Spinal cord (tissue), 10 donors: Measurements from ENCODE around the gene CDK18. TPM values are rescaled to one million over a fixed set of nuclear protein-coding genes. Genes with fewer than 3 reads are reported as not detected.
A peak's percentile ranks its signal among the peaks of the same experiment; 100 is the strongest.

Experiments
- DNase-seq, 6 donors: peaks; one replicate each; pipeline versions ENCODE4 v3.0.0 to v3.0.0-alpha.2; 2013 to 2015; ENCODE audit warnings: low spot score in 6 of 6, low read depth in 4 of 6
- H3K27ac ChIP-seq: one replicate; pipeline ENCODE4 v1.5.1; 2013; ENCODE audit warnings: low read depth, low read length, control low read depth
- H3K27me3 ChIP-seq: one replicate; pipeline ENCODE4 v1.6.1; 2013; ENCODE audit warnings: low read length; ENCODE audit not compliant: control insufficient read depth, insufficient read depth
- H3K36me3 ChIP-seq: one replicate; pipeline ENCODE4 v1.6.1; 2013; ENCODE audit warnings: low read length; ENCODE audit not compliant: control insufficient read depth, insufficient read depth
- H3K4me1 ChIP-seq: one replicate; pipeline ENCODE4 v1.6.1; 2013; ENCODE audit warnings: low read length; ENCODE audit not compliant: control insufficient read depth, insufficient read depth
- H3K4me3 ChIP-seq: one replicate; pipeline ENCODE4 v1.5.1; 2013; ENCODE audit warnings: low read depth, low read length, control low read depth
- H3K9me3 ChIP-seq: one replicate; pipeline ENCODE4 v1.6.1; 2013; ENCODE audit warnings: low read length; ENCODE audit not compliant: control insufficient read depth, insufficient read depth
- WGBS: methylation state at CpG from one replicate; pipeline ENCODE4 v1.1.5; 2013; ENCODE audit warnings: missing lambda C conversion rate; ENCODE audit not compliant: insufficient coverage; 5-methylcytosine and 5-hydroxymethylcytosine counted together
- long read RNA-seq, 4 donors: transcript quantifications; one replicate each; lab custom pipeline, GENCODE V29; 2026
- polyA plus RNA-seq, 2 donors: library from polyadenylated mRNA; unstranded; fragments of 120-200 nt; gene quantifications; one replicate each; pipeline ENCODE4 v1.2.1, GENCODE V29; 2013; ENCODE audit not compliant: insufficient read length in 2 of 2
- total RNA-seq, 2 donors: library from RNA; depleted of rRNA in 1 of 2; stranded (reverse); fragments of 120-200 nt in 1 of 2; fragments of >200 nt in 1 of 2; gene quantifications; one replicate each; pipeline versions ENCODE4 v1.2.3 to v1.2.4, GENCODE V29; 2013 to 2014
- donor health status: healthy.

CDK18 gene
- total RNA-seq (10 to 100 TPM; 11.6 to 14.0 TPM), polyA plus RNA-seq (100 to 1,000 TPM; 118 to 139 TPM)
- long read RNA-seq, donor 1, partial matches to known transcripts = 0 of 6 reads
- long read RNA-seq, donor 1, other reads (novel, unspliced or antisense) = 0 of 6 reads
- long read RNA-seq, donor 2, partial matches to known transcripts = 0 of 7 reads
- long read RNA-seq, donor 2, other reads (novel, unspliced or antisense) = 0 of 7 reads
- long read RNA-seq, donor 3, partial matches to known transcripts = 0 of 2 reads
- long read RNA-seq, donor 3, other reads (novel, unspliced or antisense) = 0 of 2 reads
- long read RNA-seq, donor 4, partial matches to known transcripts = 0 of 4 reads
- long read RNA-seq, donor 4, other reads (novel, unspliced or antisense) = 0 of 4 reads

GRCh38 chr1:205504311-205505075, at the start of gene CDK18:
TSS of gene CDK18 (plus strand) at chr1:205504669. CDS start at chr1:205523168, 18,499 bp downstream.
- Histone ChIP-seq H3K4me3 (peak within 1 kb of the TSS; percentile 57), H3K27me3 (peaks cover 5% of the 10 kb centered on the region), H3K9me3 (no peaks in the 10 kb centered on the region), H3K27ac (peak within 1 kb of the TSS; percentile 21), H3K36me3 (no peaks in the 10 kb centered on the region), H3K4me1 (peaks cover 51% of the 10 kb centered on the region)
- WGBS = 3% methylated on average over 35 of the region's 42 CpGs
- DNase-seq = peak in 2 of 6 donors; percentile 71 to 81

- no peak overlapping the region for H3K27ac ChIP-seq
- whole genome bisulfite sequencing = 33% methylated on average over 6 of the region's 6 CpGs
- peaks cover 60% of the 10 kb centered on the region for H3K4me1 ChIP-seq
- H3K4me3 ChIP-seq = peak overlapping the region; percentile 38
- peak in 2 of 6 donors; percentile 34 to 43 for DNase-seq
- peaks cover 8% of the 10 kb centered on the region for H3K36me3 ChIP-seq
- peaks cover 53% of the 10 kb centered on the region for H3K27me3 ChIP-seq
- H3K9me3 ChIP-seq = no peaks in the 10 kb centered on the region
Observed at GRCh38 chr1:205454903-205455335, 49.5 kb upstream of the CDK18 start.

GRCh38 chr1:205455581-205456382, 48.7 kb upstream of the CDK18 start, which contains the start of gene BLACAT1:
TSS of gene BLACAT1 (minus strand) at chr1:205456045.
- WGBS = 1% methylated on average over 49 of the region's 53 CpGs

GRCh38 chr1:205456383-205456867, 48.0 kb upstream of the CDK18 start:
- no peak overlapping the region for H3K27ac ChIP-seq
- H3K27me3 ChIP-seq = peaks cover 49% of the 10 kb centered on the region

More at GRCh38 chr1:205455581-205456382, 48.7 kb upstream of the CDK18 start, which contains the start of gene BLACAT1:
- H3K36me3 ChIP-seq = peaks cover 8% of the 10 kb centered on the region
- H3K4me1 ChIP-seq = peaks cover 53% of the 10 kb centered on the region
- peak within 1 kb of the TSS; percentile 38 for H3K4me3 ChIP-seq
- DNase-seq = peak in 1 of 6 donors; percentile 86
- H3K27ac ChIP-seq = no peak within 1 kb of the TSS
- peaks cover 53% of the 10 kb centered on the region for H3K27me3 ChIP-seq
- no peaks in the 10 kb centered on the region for H3K9me3 ChIP-seq

GRCh38 chr1:205456868-205457745, 47.4 kb upstream of the CDK18 start:
- H3K36me3 ChIP-seq = peaks cover 6% of the 10 kb centered on the region
- peaks cover 48% of the 10 kb centered on the region for H3K27me3 ChIP-seq
- H3K4me1 ChIP-seq = peaks cover 42% of the 10 kb centered on the region
- peak in 3 of 6 donors; percentile 57 to 97 (median 91) for DNase-seq
- H3K27ac ChIP-seq = no peak overlapping the region
- under 1% methylated on average over 36 of the region's 74 CpGs for WGBS
- no peaks in the 10 kb centered on the region for H3K9me3 ChIP-seq
- H3K4me3 ChIP-seq = peak overlapping the region; percentile 38

More at GRCh38 chr1:205456383-205456867, 48.0 kb upstream of the CDK18 start:
- peaks cover 47% of the 10 kb centered on the region for H3K4me1 ChIP-seq
- 0% methylated on average over 47 of the region's 47 CpGs for WGBS
- peak overlapping the region; percentile 38 for H3K4me3 ChIP-seq
- peak in 2 of 6 donors; percentile 69 to 75 for DNase-seq
- peaks cover 6% of the 10 kb centered on the region for H3K36me3 ChIP-seq
- H3K9me3 ChIP-seq = no peaks in the 10 kb centered on the region

GRCh38 chr1:205458777-205459566, 45.5 kb upstream of the CDK18 start:
- 75% methylated on average over 5 of the region's 6 CpGs for WGBS
- no peak overlapping the region for H3K27ac ChIP-seq
- H3K4me1 ChIP-seq = peaks cover 30% of the 10 kb centered on the region
- peaks cover under 1% of the 10 kb centered on the region for H3K36me3 ChIP-seq
- no peaks in the 10 kb centered on the region for H3K9me3 ChIP-seq
- H3K27me3 ChIP-seq = peaks cover 36% of the 10 kb centered on the region
- DNase-seq = no peak
- no peak overlapping the region for H3K4me3 ChIP-seq

- WGBS = 100% methylated on average over 2 of the region's 2 CpGs
- peaks cover 15% of the 10 kb centered on the region for H3K4me1 ChIP-seq
- no peaks in the 10 kb centered on the region for H3K36me3 ChIP-seq
- no peak for DNase-seq
- no peak overlapping the region for H3K4me3 ChIP-seq
- H3K27ac ChIP-seq = no peak overlapping the region
- H3K27me3 ChIP-seq = peaks cover 2% of the 10 kb centered on the region
- H3K9me3 ChIP-seq = no peaks in the 10 kb centered on the region
Observed at GRCh38 chr1:205465392-205465791, 39.1 kb upstream of the CDK18 start.
